Nephron progenitor cell (in vitro differentiated cells): Measurements from ENCODE around the gene IL9.

ENCODE experiments used
- DNase-seq: peaks from one replicate; pipeline ENCODE4 v3.0.0; 2021
- H3K27ac Mint-ChIP-seq: 2 replicates; pipeline ENCODE4 v1.8.0; 2021; ENCODE audit warnings: mild to moderate bottlenecking, moderate library complexity, mixed read lengths
- H3K27me3 Mint-ChIP-seq: 2 replicates; pipeline ENCODE4 v1.8.0; 2021; ENCODE audit warnings: mild to moderate bottlenecking, low read depth, mixed read lengths; ENCODE audit not compliant: poor library complexity
- H3K36me3 Mint-ChIP-seq: 2 replicates; pipeline ENCODE4 v1.8.0; 2021; ENCODE audit warnings: low read depth, mixed read lengths
- H3K4me1 Mint-ChIP-seq: 2 replicates; pipeline ENCODE4 v1.8.0; 2021; ENCODE audit warnings: mixed read lengths
- H3K4me3 Mint-ChIP-seq: 2 replicates; pipeline ENCODE4 v1.8.0; 2021; ENCODE audit warnings: mild to moderate bottlenecking, moderate library complexity, mixed read lengths
- H3K9me3 Mint-ChIP-seq: 2 replicates; pipeline ENCODE4 v1.8.0; 2021; ENCODE audit warnings: mild to moderate bottlenecking, moderate library complexity, mixed read lengths
- TF ChIP-seq, protein P1 (sequence below): fragments of 200-600 bp; sonication (generic); IDR thresholded peaks from 2 replicates; pipeline ENCODE4 v1.5.0; 2021; ENCODE audit warnings: antibody characterized with exemption

The IL9 gene

DNA sequence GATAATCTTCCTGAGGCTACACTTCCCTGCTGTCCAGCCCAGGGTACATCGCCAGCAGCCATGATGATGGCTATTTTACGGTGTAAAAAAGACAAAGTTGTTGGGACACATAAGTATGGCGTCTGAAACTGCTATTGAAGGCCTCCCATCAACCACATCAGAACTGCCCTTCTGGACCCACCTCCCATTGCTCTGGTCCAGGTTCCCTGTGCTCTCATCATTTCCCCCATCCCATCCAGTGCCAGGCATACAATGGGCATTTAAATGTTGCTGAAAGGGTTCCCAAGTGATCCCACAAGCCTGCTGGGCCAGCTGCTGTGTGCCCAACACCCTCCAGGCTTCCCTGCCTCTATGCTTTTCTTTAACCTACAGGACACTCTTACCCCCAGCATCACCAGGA lies 10.6 kb downstream of the IL9 start:
- no peak for DNase-seq
- Mint-ChIP-seq H3K4me1 (peaks cover 15% of the 10 kb centered on the region), H3K9me3 (no peaks in the 10 kb centered on the region), H3K27me3 (peaks cover 65% of the 10 kb centered on the region), H3K4me3 (no peak overlapping the region), H3K27ac (no peak overlapping the region), H3K36me3 (no peaks in the 10 kb centered on the region)
- TF ChIP-seq, protein P1, sequence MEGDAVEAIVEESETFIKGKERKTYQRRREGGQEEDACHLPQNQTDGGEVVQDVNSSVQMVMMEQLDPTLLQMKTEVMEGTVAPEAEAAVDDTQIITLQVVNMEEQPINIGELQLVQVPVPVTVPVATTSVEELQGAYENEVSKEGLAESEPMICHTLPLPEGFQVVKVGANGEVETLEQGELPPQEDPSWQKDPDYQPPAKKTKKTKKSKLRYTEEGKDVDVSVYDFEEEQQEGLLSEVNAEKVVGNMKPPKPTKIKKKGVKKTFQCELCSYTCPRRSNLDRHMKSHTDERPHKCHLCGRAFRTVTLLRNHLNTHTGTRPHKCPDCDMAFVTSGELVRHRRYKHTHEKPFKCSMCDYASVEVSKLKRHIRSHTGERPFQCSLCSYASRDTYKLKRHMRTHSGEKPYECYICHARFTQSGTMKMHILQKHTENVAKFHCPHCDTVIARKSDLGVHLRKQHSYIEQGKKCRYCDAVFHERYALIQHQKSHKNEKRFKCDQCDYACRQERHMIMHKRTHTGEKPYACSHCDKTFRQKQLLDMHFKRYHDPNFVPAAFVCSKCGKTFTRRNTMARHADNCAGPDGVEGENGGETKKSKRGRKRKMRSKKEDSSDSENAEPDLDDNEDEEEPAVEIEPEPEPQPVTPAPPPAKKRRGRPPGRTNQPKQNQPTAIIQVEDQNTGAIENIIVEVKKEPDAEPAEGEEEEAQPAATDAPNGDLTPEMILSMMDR: no peak

DNA sequence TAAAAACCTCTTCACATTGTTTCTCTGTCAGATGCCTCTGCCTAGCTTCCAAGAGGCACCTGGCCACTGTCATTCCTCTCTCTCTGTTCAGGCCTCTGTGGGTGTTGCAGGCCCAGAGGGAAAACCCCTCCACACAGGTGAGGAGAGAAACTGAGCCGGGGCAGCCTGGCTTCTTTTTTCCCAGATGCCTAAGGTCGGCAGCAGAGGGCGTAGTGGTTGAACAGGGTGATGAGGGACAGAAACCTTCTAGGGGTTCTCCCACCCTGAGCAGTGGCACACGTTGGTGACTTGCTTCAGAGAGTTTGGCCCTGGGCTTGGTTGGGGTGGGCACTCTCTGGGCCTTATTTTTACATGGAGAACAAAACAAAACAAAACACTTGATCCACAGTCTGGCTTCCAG lies 12.2 kb downstream of the IL9 start:
- Mint-ChIP-seq H3K4me3 (no peak overlapping the region), H3K36me3 (no peaks in the 10 kb centered on the region), H3K4me1 (peaks cover 13% of the 10 kb centered on the region), H3K27ac (no peak overlapping the region), H3K9me3 (no peaks in the 10 kb centered on the region), H3K27me3 (peaks cover 56% of the 10 kb centered on the region)
- DNase-seq: no peak
- TF ChIP-seq, protein P1: no peak

DNA sequence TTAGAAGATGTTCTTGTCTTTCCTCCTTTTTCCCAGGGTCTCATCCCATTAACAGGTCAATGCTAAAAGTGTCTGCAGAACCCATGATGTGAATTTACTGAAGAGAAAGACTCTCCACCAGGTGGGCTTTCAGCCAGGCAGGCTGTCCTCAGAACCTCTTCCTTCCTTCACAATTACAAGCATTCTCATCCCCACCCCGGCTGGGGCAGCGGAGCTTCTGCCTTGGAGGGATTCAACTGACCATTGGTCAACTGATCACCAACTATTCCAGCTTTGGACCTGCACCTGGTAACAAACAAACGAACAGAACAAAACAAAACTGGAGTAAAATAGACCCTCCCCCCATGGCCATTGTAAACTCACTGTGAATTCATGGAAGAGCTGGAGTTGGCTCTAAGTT lies 12.6 kb downstream of the IL9 start:
- peaks cover 10% of the 10 kb centered on the region for H3K4me1 Mint-ChIP-seq
- no peak overlapping the region for H3K27ac Mint-ChIP-seq
- H3K4me3 Mint-ChIP-seq: no peak overlapping the region
- TF ChIP-seq, protein P1: no peak
- peaks cover 51% of the 10 kb centered on the region for H3K27me3 Mint-ChIP-seq
- H3K9me3 Mint-ChIP-seq: no peaks in the 10 kb centered on the region
- DNase-seq: no peak
- H3K36me3 Mint-ChIP-seq: no peaks in the 10 kb centered on the region

DNA sequence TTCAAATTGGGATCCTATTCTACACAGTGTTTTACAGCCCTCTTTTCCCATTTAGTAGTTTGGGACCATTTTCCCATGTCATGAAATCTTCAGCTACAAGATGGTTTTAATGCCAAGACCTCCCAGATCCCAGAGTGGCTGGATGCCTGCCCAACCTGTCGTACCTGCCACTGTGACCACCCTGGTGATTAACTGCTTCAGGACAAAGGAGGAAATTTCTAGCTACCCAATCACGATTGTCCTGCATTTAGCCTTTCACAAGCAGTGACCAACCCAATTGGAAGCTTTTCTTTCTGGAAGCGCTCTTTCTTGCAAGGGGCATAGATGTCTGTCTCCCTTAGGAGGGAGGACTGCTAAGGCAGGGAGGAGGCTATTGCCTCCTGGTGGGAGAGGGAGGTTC lies 13.8 kb downstream of the IL9 start:
- Mint-ChIP-seq H3K27me3 (peaks cover 44% of the 10 kb centered on the region), H3K9me3 (no peaks in the 10 kb centered on the region), H3K4me1 (peaks cover 18% of the 10 kb centered on the region), H3K27ac (no peak overlapping the region), H3K36me3 (no peaks in the 10 kb centered on the region), H3K4me3 (no peak overlapping the region)
- DNase-seq: no peak
- TF ChIP-seq, protein P1: no peak

DNA sequence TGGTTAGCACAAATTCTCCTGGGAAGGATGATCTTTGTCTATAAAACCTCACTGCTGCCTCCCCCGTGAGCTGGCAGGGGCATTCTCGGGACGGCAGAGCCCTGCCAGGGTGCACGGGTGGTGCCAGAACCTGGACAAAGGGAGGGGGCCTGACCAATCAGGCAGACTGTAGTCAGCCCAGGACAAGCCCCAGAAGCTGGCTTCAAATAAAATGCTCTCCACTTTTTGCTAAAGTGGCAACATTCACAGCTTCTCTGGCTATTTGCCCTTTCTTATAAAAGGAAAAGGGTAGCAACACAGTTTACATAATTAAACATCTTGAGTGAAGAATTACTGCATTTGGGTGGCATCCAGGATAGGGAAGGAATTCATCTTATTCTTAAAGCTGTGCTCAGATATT lies 14.4 kb downstream of the IL9 start:
- TF ChIP-seq, protein P1: no peak
- Mint-ChIP-seq H3K4me3 (no peak overlapping the region), H3K36me3 (no peaks in the 10 kb centered on the region), H3K9me3 (no peaks in the 10 kb centered on the region), H3K27me3 (peaks cover 39% of the 10 kb centered on the region), H3K27ac (no peak overlapping the region), H3K4me1 (peaks cover 18% of the 10 kb centered on the region)
- DNase-seq: no peak

DNA sequence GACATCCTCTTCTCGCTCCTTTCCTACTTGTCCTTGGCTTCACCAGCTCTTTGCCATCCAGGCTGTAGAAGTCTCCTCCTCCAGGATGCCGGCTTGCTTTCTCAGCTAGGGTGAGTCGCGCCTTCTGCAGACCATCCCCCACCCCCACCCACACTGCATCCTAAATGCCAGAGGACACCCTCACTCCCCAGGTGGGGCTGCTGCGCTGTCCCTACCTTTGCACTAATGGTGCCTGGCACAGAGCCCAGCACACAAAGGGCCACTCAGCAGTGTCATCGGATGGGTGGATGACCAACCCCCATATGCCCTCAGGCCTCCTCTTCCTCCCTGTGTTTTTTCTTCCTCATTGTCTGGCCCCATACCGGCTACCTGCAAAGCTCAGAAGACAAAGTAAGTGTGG lies 14.8 kb downstream of the IL9 start:
- Mint-ChIP-seq H3K4me3 (no peak overlapping the region), H3K27me3 (peaks cover 35% of the 10 kb centered on the region), H3K9me3 (no peaks in the 10 kb centered on the region), H3K27ac (no peak overlapping the region), H3K36me3 (no peaks in the 10 kb centered on the region), H3K4me1 (peaks cover 18% of the 10 kb centered on the region)
- no peak for DNase-seq
- TF ChIP-seq, protein P1: no peak
